NT2/D1 (cell line): ENCODE results near the gene ITPRIPL2.

ENCODE experiments used
- SUZ12 ChIP-seq: IDR thresholded peaks from 2 replicates; pipeline ENCODE4 v1.6.1; 2011; ENCODE audit not compliant: insufficient read length, insufficient read depth; ENCODE audit errors: extremely low read depth
- YY1 ChIP-seq: IDR thresholded peaks from 2 replicates; pipeline ENCODE4 v1.6.1; 2011; ENCODE audit not compliant: insufficient read length, insufficient read depth
- ZNF274 ChIP-seq: IDR thresholded peaks from 2 replicates; pipeline ENCODE4 v1.6.1; 2011; ENCODE audit warnings: mild to moderate bottlenecking, low read depth, low read length

GRCh38 chr16:19095654-19096053, 18.1 kb upstream of the ITPRIPL2 start:
- TF ChIP-seq YY1 (no peak), ZNF274 (no peak), SUZ12 (no peak)
